Suprapubic skin (tissue), 3 donors: Measurements from ENCODE around the gene SCFD2.

Experiments
- POLR2AphosphoS5 ChIP-seq, 3 donors: sonication (generic); formaldehyde crosslinking; IDR thresholded peaks; one replicate each; pipeline ENCODE4 v1.6.1; 2017; ENCODE audit warnings: antibody characterized with exemption in 3 of 3
- TF ChIP-seq, protein P1 (sequence below), 2 donors: fragments of 200-600 bp in 1 of 2; fragments of 450-650 bp in 1 of 2; sonication (generic) in 1 of 2; IDR thresholded peaks; one replicate each; pipeline ENCODE4 v1.5.1; 2016 to 2019; ENCODE audit warnings: antibody characterized with exemption in 2 of 2, mild to moderate bottlenecking in 1 of 2, moderate library complexity in 1 of 2

DNA sequence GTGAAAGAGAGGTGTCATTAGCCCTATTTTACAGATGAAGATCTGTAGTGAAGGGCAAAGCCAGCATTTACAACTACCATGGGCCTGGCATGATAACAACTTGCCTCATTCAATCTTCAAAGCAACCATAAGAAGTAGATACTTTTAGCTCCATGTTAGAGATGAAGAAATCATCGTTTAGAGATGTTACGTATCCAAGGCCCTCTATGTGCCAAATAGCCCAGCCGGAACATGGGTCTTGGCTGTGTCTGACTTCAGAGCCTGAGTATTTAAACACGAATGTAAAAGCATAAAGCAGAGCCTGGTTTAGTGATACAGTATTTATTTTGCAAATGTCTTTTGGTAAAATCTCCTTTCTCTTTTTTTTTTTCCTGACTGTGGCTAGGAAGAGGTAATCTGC, 306.6 kb downstream of the SCFD2 start:
- TF ChIP-seq, protein P1, sequence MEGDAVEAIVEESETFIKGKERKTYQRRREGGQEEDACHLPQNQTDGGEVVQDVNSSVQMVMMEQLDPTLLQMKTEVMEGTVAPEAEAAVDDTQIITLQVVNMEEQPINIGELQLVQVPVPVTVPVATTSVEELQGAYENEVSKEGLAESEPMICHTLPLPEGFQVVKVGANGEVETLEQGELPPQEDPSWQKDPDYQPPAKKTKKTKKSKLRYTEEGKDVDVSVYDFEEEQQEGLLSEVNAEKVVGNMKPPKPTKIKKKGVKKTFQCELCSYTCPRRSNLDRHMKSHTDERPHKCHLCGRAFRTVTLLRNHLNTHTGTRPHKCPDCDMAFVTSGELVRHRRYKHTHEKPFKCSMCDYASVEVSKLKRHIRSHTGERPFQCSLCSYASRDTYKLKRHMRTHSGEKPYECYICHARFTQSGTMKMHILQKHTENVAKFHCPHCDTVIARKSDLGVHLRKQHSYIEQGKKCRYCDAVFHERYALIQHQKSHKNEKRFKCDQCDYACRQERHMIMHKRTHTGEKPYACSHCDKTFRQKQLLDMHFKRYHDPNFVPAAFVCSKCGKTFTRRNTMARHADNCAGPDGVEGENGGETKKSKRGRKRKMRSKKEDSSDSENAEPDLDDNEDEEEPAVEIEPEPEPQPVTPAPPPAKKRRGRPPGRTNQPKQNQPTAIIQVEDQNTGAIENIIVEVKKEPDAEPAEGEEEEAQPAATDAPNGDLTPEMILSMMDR (IDR thresholded peaks at IDR 0.05) = no peak
- TF ChIP-seq POLR2AphosphoS5 (IDR thresholded peaks at IDR 0.05) = no peak
